Gastrocnemius medialis (tissue), 4 donors: Measurements from ENCODE around the gene EPHA2.

Experiments used
- CTCF ChIP-seq, 5 experiments: fragments of 450-650 bp in 3 of 5; fragments of 200-600 bp in 2 of 5; sonication (generic) in 2 of 5; IDR thresholded peaks in 4 of 5; conservative IDR thresholded peaks in 1 of 5; 1 replicate in 4 of 5; 2 replicates in 1 of 5; pipeline ENCODE4 v1.5.1; 2016 to 2019; ENCODE audit warnings: antibody characterized with exemption in 5 of 5, mild to moderate bottlenecking in 3 of 5, moderate library complexity in 3 of 5
- POLR2A ChIP-seq, 2 donors: fragments of 450-650 bp; IDR thresholded peaks; one replicate each; pipeline ENCODE4 v1.6.1; 2017; ENCODE audit warnings: antibody characterized with exemption in 2 of 2, mild to moderate bottlenecking in 2 of 2, moderate library complexity in 2 of 2

GRCh38 chr1:16149146-16149545 lies 6.7 kb downstream of the EPHA2 start:
- TF ChIP-seq CTCF (IDR thresholded peaks at IDR 0.05 in 4 of 5, conservative IDR thresholded peaks at IDR 0.05 in 1 of 5) (no peak), POLR2A (IDR thresholded peaks at IDR 0.05) (no peak)
